ENCODE measurements around the gene PLEKHM1. TPM values are rescaled to one million over a fixed set of nuclear protein-coding genes. Genes with fewer than 3 reads are reported as not detected.

PLEKHM1 gene
- total and polyA plus RNA-seq, 2 experiments from 2014 or later: 15.3 to 26.0 TPM

DNA sequence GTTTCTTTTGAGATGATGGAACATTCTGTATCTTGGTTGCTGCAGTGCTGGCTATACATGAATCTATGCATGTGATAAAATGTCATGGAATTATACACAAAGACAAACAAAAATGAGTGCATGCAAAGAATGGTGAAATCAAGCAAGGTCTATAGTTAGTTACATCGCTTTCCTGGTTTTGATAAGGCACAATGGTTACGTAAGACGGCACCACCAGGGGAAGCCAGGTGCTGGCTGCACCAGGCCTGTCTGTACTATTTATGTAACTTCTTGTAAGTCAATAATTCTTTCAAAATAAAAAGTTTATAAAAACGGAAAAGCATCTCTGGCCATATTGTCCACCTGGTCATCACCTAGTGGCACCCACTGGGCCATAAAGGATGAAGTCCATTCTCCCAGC, 104.3 kb downstream of the PLEKHM1 start:
- H3K4me1 ChIP-seq (ENCODE audit: insufficient read depth): 0 out of 2 replicates have a peak, but pooled peaks cover 11% of the 10 kb centered on the region
- H3K9me2 ChIP-seq (ENCODE audit: insufficient read depth): no peaks in the 10 kb centered on the region
- no peak for TF ChIP-seq EZH2phosphoT487 (IDR thresholded peaks at IDR 0.05; ENCODE audit: insufficient read depth, low read depth)
- TF ChIP-seq EZH2 (IDR thresholded peaks at IDR 0.05; ENCODE audit: insufficient read depth, poor library complexity, severe bottlenecking): no peak
- DNase-seq: no peak
- H3K9me3 ChIP-seq (ENCODE audit: low read depth): no peaks in the 10 kb centered on the region
- no peaks in the 10 kb centered on the region for H3K36me3 ChIP-seq (ENCODE audit: low read depth)
- H3K27ac ChIP-seq: no peak overlapping the region
- no peaks in the 10 kb centered on the region for H3K27me3 ChIP-seq (replicated peaks; ENCODE audit: insufficient read depth)
- no peak overlapping the region for H3K4me2 ChIP-seq (ENCODE audit: unreplicated experiment)
- H2AFZ ChIP-seq: no peak overlapping the region
- H3K4me3 ChIP-seq: no peak overlapping the region
- H3K79me2 ChIP-seq (ENCODE audit: insufficient read depth): no peaks in the 10 kb centered on the region
- H3K9ac ChIP-seq: no peak overlapping the region
- no peaks in the 10 kb centered on the region for H4K20me1 ChIP-seq (ENCODE audit: insufficient read depth)
- in situ Hi-C loops (cut with MboI): loop anchor here (10.0 kb wide), 1 partner anchor 111 kb away; no protein-coding TSS in a partner anchor
- H3F3A ChIP-seq (ENCODE audit: insufficient read depth): no peaks in the 10 kb centered on the region
- 80 to 85% methylated on average over 4 of the region's 4 CpGs for WGBS, 2 experiments (ENCODE audit: low coverage in 1 of 2, low lambda C conversion rate in 2 of 2, missing lambda C conversion rate in 2 of 2)

Small RNA genes within 50 kb of the gene (small RNA-seq; reads per million reads assigned to genes)
- not detected for gene RF00017 (ENCODE audit: low read depth, low replicate concordance)

Other genes starting within 250 kb of the PLEKHM1 start
- gene SPATA32, start 228.6 kb downstream of the PLEKHM1 start, total RNA-seq (2014; rRNA removed; shearing (Covaris generic)): not detected in 2 replicates
- not detected in 2 replicates for gene SPATA32, start 228.6 kb downstream of the PLEKHM1 start, polyA plus RNA-seq (2016; fragmentation: Nextera tagmentation; extraction: Ambion mirVana)
- gene MAP3K14, start 173.7 kb downstream of the PLEKHM1 start, total RNA-seq (2014; rRNA removed; shearing (Covaris generic)): 3.0 and 4.2 TPM in 2 replicates
- 2.7 and 3.4 TPM in 2 replicates for gene MAP3K14, start 173.7 kb downstream of the PLEKHM1 start, polyA plus RNA-seq (2016; fragmentation: Nextera tagmentation; extraction: Ambion mirVana)
- 1.3 and 3.4 TPM in 2 replicates for gene ARHGAP27, start 57.9 kb downstream of the PLEKHM1 start, total RNA-seq (2014; rRNA removed; shearing (Covaris generic))
- gene ARHGAP27, start 57.9 kb downstream of the PLEKHM1 start, polyA plus RNA-seq (2016; fragmentation: Nextera tagmentation; extraction: Ambion mirVana): 0.33 and 0.59 TPM in 2 replicates

Measured in GM23248 (cell line).